DMS153 treated with DMSO at 0.1 percent for 48 hours (cell line): ENCODE measurements around the gene ADAMTS19.

Experiments used
- DNase-seq: peaks from one replicate; lab custom pipeline; 2025; ENCODE audit not compliant: unreplicated experiment; lab: John Stamatoyannopoulos, UW

Gene ADAMTS19

GRCh38 chr5:129748913-129749880 lies 289.1 kb downstream of the ADAMTS19 start:
- no peak for DNase-seq

- DNase-seq: no peak
These were observed 300.7 kb downstream of the ADAMTS19 start for GRCh38 chr5:129760636-129761325.

- DNase-seq: no peak
These were observed 303.6 kb downstream of the ADAMTS19 start for GRCh38 chr5:129763651-129764050.

- no peak for DNase-seq
These were observed 306.7 kb downstream of the ADAMTS19 start for GRCh38 chr5:129766798-129767197.

- peak; percentile 59 for DNase-seq
These were observed 307.9 kb downstream of the ADAMTS19 start for GRCh38 chr5:129767927-129768380.

- no peak for DNase-seq
These were observed 308.6 kb downstream of the ADAMTS19 start for GRCh38 chr5:129768735-129769134.

GRCh38 chr5:129770024-129770820 lies 310.1 kb downstream of the ADAMTS19 start:
- no peak for DNase-seq

- DNase-seq: no peak
These were observed 311.1 kb downstream of the ADAMTS19 start for GRCh38 chr5:129771058-129771838.

GRCh38 chr5:129773376-129773775 lies 313.3 kb downstream of the ADAMTS19 start:
- no peak for DNase-seq

GRCh38 chr5:129781594-129781993 lies 321.5 kb downstream of the ADAMTS19 start:
- DNase-seq: no peak
